ENCODE measurements around the gene KLHL25.

KLHL25 gene

DNA sequence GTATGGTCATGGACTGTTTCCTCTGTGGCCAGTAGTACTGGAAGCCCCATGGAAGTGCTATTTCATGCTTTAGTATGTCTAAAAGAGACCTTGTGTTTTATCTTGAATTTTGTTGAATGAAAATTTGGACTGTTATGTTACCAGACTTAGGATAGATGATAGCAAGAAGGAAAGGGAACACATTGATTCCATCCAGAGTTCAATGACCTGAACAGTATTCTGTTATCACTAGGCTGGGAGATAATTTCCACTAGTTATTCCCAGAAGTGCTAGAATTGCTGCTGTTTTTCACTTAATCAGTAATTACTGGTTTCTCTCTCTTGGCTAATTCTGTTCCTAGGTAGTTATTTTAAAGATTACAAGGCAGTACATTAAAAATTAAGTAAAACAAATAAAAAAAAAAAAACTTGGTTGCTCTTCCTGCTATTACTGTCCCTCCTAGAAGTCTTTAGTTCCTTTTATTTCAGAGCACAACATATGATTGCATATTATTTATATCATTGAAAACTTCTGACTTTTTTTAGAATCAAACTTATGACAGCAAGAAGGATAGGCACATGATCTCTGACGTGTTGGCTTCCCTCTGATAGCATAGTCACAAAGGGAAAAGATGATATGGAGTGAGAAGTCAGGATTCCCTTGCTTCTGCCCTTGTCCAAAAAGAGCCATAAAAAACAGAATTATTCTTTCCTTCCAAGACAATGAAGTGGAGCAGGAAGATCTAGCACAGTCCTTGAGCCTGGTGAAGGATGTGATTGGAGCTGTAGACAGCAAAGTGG is 72.2 kb downstream of the KLHL25 start:
- H3K36me3 ChIP-seq (ENCODE audit: insufficient read depth, low read length) = peaks cover 97% of the 10 kb centered on the region
- no peaks in the 10 kb centered on the region for H3K9me3 ChIP-seq (ENCODE audit: insufficient read depth, low read length, severe bottlenecking)
- H3K4me3 ChIP-seq (ENCODE audit: low read depth in 1 of 2, low read length in 2 of 2) = no peak overlapping the region
- DNase-seq = no peak
- no peak overlapping the region for H3K27ac ChIP-seq (ENCODE audit: low read length)
- no peaks in the 10 kb centered on the region for H3K27me3 ChIP-seq (ENCODE audit: insufficient read depth, low read length, poor library complexity)
- TF ChIP-seq CTCF (IDR thresholded peaks at IDR 0.05; ENCODE audit: borderline replicate concordance, extremely low read depth, low read length, poor library complexity, severe bottlenecking) = no peak
- H3K9ac ChIP-seq (ENCODE audit: low read depth, low read length) = no peak overlapping the region
- no peak overlapping the region for H2AFZ ChIP-seq (ENCODE audit: low read depth, low read length)
- no peaks in the 10 kb centered on the region for H3K79me2 ChIP-seq (ENCODE audit: insufficient read depth, low read length)
- ATAC-seq (ENCODE audit: insufficient read depth, low read depth) = no peak
- no peak overlapping the region for H3K4me2 ChIP-seq (ENCODE audit: insufficient read depth, low read length)
- no peaks in the 10 kb centered on the region for H4K20me1 ChIP-seq (ENCODE audit: insufficient read depth, low read length)
- no peaks in the 10 kb centered on the region for H3K4me1 ChIP-seq (ENCODE audit: insufficient read depth, low read length)

DNA sequence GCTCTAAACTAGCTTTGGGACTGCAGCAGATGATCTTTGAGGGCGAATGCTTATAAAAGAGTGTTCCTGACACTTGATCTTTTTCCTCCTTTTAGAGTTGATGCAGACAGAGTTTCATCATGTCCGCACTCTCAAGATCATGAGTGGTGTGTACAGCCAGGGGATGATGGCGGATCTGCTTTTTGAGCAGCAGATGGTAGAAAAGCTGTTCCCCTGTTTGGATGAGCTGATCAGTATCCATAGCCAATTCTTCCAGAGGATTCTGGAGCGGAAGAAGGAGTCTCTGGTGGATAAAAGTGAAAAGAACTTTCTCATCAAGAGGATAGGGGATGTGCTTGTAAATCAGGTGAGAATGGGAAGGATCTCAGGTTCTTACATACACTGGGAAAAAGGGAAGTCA is 75.7 kb downstream of the KLHL25 start:
- H3K36me3 ChIP-seq (ENCODE audit: insufficient read depth, low read length) = peaks cover 87% of the 10 kb centered on the region
- H3K4me3 ChIP-seq (ENCODE audit: low read depth in 1 of 2, low read length in 2 of 2) = no peak overlapping the region
- H3K27ac ChIP-seq (ENCODE audit: low read length) = no peak overlapping the region
- TF ChIP-seq CTCF (IDR thresholded peaks at IDR 0.05; ENCODE audit: borderline replicate concordance, extremely low read depth, low read length, poor library complexity, severe bottlenecking) = no peak
- no peak for TF ChIP-seq EZH2 (IDR thresholded peaks at IDR 0.05; ENCODE audit: borderline replicate concordance, low read depth, low read length, severe bottlenecking)
- no peak overlapping the region for H2AFZ ChIP-seq (ENCODE audit: low read depth, low read length)
- H4K20me1 ChIP-seq (ENCODE audit: insufficient read depth, low read length) = no peaks in the 10 kb centered on the region
- H3K9ac ChIP-seq (ENCODE audit: low read depth, low read length) = no peak overlapping the region
- no peaks in the 10 kb centered on the region for H3K27me3 ChIP-seq (ENCODE audit: insufficient read depth, low read length, poor library complexity)
- no peaks in the 10 kb centered on the region for H3K4me1 ChIP-seq (ENCODE audit: insufficient read depth, low read length)
- H3K79me2 ChIP-seq (ENCODE audit: insufficient read depth, low read length) = no peaks in the 10 kb centered on the region
- DNase-seq (no peak), ATAC-seq (ENCODE audit: insufficient read depth, low read depth) (no peak)
- no peak overlapping the region for H3K4me2 ChIP-seq (ENCODE audit: insufficient read depth, low read length)
- no peaks in the 10 kb centered on the region for H3K9me3 ChIP-seq (ENCODE audit: insufficient read depth, low read length, severe bottlenecking)

- no peak overlapping the region for H3K27ac ChIP-seq (ENCODE audit: low read length)
- H4K20me1 ChIP-seq (ENCODE audit: insufficient read depth, low read length) = no peaks in the 10 kb centered on the region
- H3K9ac ChIP-seq (ENCODE audit: low read depth, low read length) = no peak overlapping the region
- no peak overlapping the region for H3K4me3 ChIP-seq (ENCODE audit: low read depth in 1 of 2, low read length in 2 of 2)
- H3K9me3 ChIP-seq (ENCODE audit: insufficient read depth, low read length, severe bottlenecking) = no peaks in the 10 kb centered on the region
- no peak for ATAC-seq (ENCODE audit: insufficient read depth, low read depth)
- H3K4me2 ChIP-seq (ENCODE audit: insufficient read depth, low read length) = no peak overlapping the region
- H2AFZ ChIP-seq (ENCODE audit: low read depth, low read length) = no peak overlapping the region
- no peaks in the 10 kb centered on the region for H3K27me3 ChIP-seq (ENCODE audit: insufficient read depth, low read length, poor library complexity)
- H3K36me3 ChIP-seq (ENCODE audit: insufficient read depth, low read length) = peaks cover 84% of the 10 kb centered on the region
- H3K79me2 ChIP-seq (ENCODE audit: insufficient read depth, low read length) = no peaks in the 10 kb centered on the region
- no peaks in the 10 kb centered on the region for H3K4me1 ChIP-seq (ENCODE audit: insufficient read depth, low read length)
- TF ChIP-seq CTCF (IDR thresholded peaks at IDR 0.05; ENCODE audit: borderline replicate concordance, extremely low read depth, low read length, poor library complexity, severe bottlenecking) (no peak), EZH2 (IDR thresholded peaks at IDR 0.05; ENCODE audit: borderline replicate concordance, low read depth, low read length, severe bottlenecking) (no peak)
- no peak for DNase-seq
These were observed 76.3 kb downstream of the KLHL25 start for GRCh38 chr15:85718271-85718971.
